HFF-Myc (cell line): ENCODE data around the gene HP1BP3.

ENCODE experiments used
- DNase-seq: peaks from one replicate; pipeline ENCODE4 v3.0.0-alpha.2; 2011; ENCODE audit warnings: low read depth; ENCODE audit errors: extremely low read depth
- H3K4me3 ChIP-seq: replicated peaks from 2 replicates; pipeline ENCODE4 v1.5.1; 2011; ENCODE audit warnings: low read depth, mild to moderate bottlenecking, control low read depth, low read length
- TF ChIP-seq, protein P1 (sequence below): IDR thresholded peaks from 2 replicates; pipeline ENCODE4 v1.5.1; 2012; ENCODE audit warnings: mild to moderate bottlenecking, low read depth, low read length, control low read depth; ENCODE audit errors: missing control alignments

The HP1BP3 gene

DNA sequence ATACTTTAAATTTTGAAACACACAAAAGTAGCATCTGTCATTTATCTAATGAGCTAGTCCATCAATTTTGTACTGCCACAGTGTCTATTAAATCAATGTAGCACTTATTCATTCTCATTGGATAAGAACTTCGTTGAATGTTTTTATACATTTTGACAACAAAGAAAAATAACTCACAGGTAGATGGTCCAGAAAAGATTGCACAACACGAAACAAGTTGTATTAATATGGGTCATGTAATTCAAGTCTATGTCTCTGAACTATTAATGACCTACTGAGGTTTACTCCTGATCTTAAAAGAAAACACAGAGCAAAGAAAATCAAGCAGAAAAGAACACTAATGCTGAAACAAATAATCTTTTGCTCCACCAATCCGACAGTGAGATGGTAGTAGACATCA is 15.3 kb downstream of the HP1BP3 start:
- H3K4me3 ChIP-seq: no peak overlapping the region
- TF ChIP-seq, protein P1, sequence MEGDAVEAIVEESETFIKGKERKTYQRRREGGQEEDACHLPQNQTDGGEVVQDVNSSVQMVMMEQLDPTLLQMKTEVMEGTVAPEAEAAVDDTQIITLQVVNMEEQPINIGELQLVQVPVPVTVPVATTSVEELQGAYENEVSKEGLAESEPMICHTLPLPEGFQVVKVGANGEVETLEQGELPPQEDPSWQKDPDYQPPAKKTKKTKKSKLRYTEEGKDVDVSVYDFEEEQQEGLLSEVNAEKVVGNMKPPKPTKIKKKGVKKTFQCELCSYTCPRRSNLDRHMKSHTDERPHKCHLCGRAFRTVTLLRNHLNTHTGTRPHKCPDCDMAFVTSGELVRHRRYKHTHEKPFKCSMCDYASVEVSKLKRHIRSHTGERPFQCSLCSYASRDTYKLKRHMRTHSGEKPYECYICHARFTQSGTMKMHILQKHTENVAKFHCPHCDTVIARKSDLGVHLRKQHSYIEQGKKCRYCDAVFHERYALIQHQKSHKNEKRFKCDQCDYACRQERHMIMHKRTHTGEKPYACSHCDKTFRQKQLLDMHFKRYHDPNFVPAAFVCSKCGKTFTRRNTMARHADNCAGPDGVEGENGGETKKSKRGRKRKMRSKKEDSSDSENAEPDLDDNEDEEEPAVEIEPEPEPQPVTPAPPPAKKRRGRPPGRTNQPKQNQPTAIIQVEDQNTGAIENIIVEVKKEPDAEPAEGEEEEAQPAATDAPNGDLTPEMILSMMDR: no peak
- no peak for DNase-seq

DNA sequence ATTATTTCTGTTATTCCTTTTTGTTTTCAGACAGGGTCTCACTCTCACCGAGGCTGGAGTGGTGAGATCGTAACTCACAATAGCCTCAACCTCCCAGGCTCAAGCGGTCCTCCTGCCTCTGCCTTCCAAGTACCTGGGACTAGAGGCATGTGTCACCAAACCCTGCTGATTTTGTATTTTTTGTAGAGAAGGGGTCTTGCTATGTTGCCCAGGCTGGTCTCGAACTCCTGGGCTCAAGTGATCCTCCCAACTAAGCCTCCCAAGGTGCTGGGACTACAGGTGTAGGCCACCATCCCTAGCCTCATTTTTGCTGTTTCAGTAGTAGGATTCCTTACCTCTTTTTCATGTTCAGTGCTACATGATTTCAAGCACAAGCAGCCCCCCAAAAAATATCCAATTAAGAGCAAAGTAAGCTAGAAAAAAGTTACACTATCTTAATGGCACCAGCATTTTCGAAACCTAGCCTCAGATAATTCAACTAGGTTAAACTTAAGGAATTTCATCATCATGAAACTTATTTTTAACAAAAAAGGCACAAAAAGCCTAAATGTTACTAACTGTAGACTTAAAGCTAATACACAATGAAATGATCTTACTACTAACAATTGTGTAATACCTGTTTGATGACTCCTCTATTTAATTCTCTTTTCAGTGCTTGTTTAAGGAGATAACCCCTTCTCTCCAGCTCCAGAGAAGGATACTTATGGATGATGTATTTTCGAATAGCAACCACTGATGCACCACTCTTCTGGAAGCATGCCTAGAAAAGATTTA is 16.6 kb downstream of the HP1BP3 start:
- H3K4me3 ChIP-seq: no peak overlapping the region
- TF ChIP-seq, protein P1: no peak
- DNase-seq: no peak

GRCh38 chr1:20767271-20767670 is 19.8 kb downstream of the HP1BP3 start:
- no peak for DNase-seq
- TF ChIP-seq, protein P1: no peak
- no peak overlapping the region for H3K4me3 ChIP-seq

GRCh38 chr1:20763417-20763816 is 23.7 kb downstream of the HP1BP3 start:
- DNase-seq: no peak
- TF ChIP-seq, protein P1: no peak
- H3K4me3 ChIP-seq: no peak overlapping the region

- TF ChIP-seq, protein P1: no peak
- H3K4me3 ChIP-seq: no peak overlapping the region
- DNase-seq: no peak
These were observed 26.8 kb downstream of the HP1BP3 start for GRCh38 chr1:20760322-20760721.

DNA sequence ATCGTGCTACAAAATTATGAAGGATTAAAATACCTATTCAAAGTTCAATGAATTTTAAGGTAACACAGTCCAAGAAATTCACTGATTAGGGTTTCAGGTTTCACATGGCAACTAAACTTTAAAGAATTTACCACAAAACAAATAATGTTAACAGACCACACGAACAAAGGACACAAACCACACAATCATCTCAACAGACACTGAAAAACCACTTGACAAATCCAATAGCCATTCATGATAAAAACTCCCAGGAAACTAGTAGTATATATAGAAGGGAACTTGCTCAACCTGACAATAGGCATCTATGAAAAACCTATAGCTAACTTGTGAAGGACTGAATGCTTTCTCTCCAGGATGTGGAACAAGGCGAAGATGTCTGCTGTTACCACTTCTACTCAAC is 33.5 kb downstream of the HP1BP3 start:
- no peak overlapping the region for H3K4me3 ChIP-seq
- no peak for DNase-seq

More for the DNA sequence above, 33.5 kb downstream of the HP1BP3 start:
- TF ChIP-seq, protein P1: no peak
